Retinal pigment epithelial cell (primary cell): ENCODE measurements around the gene CPZ.

Experiments used
- DNase-seq: peaks from one replicate; pipeline ENCODE4 v3.0.0-alpha.2; 2010; ENCODE audit warnings: low read depth
- H3K4me3 ChIP-seq: 2 replicates; pipeline ENCODE4 v1.5.1; 2011; ENCODE audit warnings: mild to moderate bottlenecking, low read length, control low read depth, moderate library complexity
- CTCF ChIP-seq: conservative IDR thresholded peaks from 2 replicates; pipeline ENCODE4 v1.5.1; 2011; ENCODE audit warnings: low read depth, low read length, control low read depth, inconsistent platforms

CPZ gene

GRCh38 chr4:8647626-8648025 is 55.1 kb downstream of the CPZ start:
- TF ChIP-seq CTCF, result no peak
- no peak overlapping the region for H3K4me3 ChIP-seq
- DNase-seq, result no peak

GRCh38 chr4:8648296-8648695 is 55.7 kb downstream of the CPZ start:
- no peak overlapping the region for H3K4me3 ChIP-seq
- TF ChIP-seq CTCF, result no peak
- DNase-seq, result no peak

GRCh38 chr4:8648816-8649630 is 56.5 kb downstream of the CPZ start:
- no peak overlapping the region for H3K4me3 ChIP-seq
- no peak for TF ChIP-seq CTCF
- no peak for DNase-seq

- TF ChIP-seq CTCF, result no peak
- no peak for DNase-seq
- no peak overlapping the region for H3K4me3 ChIP-seq
These were observed 57.2 kb downstream of the CPZ start for GRCh38 chr4:8649631-8650361.

GRCh38 chr4:8651661-8652180 is 59.2 kb downstream of the CPZ start:
- no peak for TF ChIP-seq CTCF
- DNase-seq, result no peak
- no peak overlapping the region for H3K4me3 ChIP-seq

GRCh38 chr4:8652181-8653078 is 59.9 kb downstream of the CPZ start:
- H3K4me3 ChIP-seq, result no peak overlapping the region
- DNase-seq, result no peak
- no peak for TF ChIP-seq CTCF
